Inferior parietal cortex (tissue), 1 donor: ENCODE data around the gene SELENON.

ENCODE experiments used
- DNase-seq: peaks from one replicate; pipeline ENCODE4 v3.0.0-alpha.2; 2016; ENCODE audit errors: extremely low spot score

SELENON gene

DNA sequence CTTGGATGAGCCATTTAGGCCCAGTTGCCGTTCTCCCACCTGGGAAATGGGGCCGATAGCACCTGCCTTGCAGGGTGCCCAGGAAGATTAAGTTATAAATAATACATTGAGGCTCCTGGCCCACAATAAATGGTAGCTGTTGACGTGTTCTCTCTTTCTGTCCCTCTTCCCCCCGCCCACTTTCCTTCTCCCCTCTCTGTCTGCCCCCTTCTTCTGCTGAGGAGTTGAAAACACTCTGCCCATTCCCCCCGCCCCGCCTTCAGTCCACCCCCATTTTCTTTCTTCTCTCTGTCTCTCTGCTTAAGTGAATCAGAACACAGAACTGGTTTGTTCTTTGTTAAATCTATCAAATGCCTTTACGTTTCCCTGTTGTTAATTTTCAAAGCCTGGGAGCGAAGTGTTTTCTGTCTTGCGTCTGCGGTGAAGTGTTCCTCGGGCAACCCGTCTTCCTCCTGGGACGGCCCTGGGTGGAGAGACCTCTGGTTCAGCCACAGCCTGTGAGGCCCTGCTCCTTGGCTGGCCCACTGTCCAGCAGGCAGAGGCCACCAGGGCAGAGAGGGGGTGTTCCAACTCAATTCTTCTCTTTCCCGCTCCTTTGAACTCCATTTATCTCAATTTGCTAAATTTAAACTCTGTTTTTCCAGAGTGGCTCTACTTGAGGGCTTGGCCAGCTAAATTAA is 29.3 kb upstream of the SELENON start:
- DNase-seq = no peak

DNA sequence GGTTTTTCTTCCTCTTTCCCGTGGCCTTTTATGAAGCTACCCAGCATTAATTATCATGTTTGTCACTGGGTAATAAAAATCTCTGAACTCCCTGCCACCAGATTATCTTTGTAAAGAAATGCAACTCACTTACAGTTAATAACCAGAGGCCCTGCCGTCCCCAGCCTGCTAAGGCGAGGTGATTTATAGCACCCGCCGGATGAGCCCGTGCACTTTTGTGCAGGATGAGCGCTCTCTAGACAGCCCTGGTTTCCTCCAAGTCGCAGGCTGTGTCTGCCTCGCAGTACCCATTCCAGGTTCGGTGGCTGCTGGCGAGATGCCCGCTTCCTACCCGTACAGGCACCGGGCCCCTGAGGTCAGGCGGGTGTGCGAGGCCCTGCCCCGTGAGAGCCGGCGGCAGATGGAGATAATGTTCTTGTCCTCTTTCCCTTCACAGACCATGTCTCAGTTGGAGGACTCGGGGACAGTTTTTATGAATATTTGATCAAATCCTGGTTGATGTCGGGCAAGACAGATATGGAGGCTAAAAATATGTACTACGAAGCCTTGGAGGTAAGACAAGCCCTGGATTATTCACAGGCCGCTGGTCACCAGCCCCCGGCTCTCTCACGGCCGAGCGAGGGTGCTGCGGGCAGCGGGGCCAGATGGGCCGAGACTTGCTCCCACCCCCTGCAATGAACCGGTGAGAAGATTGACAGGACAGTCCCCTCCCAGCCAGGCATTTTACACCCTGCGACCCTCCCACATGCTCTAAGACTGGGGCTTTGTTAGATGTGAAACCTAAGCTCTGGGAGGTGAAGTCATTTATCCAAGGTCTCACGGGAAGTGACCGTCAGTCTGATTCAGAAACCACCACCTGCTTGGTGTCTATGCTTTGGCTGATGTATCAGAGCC is 28.5 kb upstream of the SELENON start:
- no peak for DNase-seq

DNA sequence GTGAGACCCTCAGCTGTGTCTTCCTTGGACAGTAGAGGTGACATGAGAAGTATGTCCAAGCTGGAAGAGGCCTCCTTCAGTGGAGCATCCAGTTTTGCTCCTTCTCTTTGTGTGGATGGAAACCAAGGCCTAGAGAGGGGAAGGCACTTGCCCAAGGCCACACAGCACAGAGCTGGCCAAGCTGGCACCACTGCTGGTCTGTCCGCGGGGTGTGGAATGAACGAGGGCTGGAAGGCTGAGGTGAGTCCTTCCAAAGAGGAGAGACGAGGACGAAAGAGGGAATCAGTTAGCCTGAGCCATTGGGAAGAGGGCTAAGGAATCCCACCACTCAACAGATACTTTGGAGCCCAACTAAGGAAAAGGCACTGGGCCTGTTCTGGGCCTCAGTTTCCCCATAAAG is 27.8 kb upstream of the SELENON start:
- no peak for DNase-seq

DNA sequence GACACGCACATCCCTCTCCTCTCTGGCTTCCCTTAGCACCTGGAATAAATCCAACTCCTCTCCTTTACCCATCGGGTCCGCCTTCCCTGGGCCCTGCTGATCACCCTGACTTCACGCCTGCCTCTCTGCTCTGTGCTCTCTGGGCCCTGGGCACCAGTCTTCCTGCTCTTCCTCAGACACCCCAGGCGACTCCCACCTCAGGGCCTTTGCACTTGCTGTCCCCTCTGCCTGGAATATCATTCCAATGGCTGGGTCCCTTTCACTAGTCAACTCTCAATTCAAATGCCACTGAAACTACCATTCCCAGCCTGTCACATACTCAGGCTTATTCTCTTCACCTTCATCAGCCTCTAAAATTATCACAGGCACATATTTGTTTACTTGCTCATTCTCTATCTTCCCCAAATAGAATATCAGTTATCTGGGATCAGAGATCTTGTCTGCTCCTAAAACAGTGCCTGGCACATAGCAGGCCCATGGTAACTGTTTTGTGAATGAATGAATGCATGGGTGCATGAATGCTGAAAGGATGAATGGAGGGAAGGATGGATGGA is 27.2 kb upstream of the SELENON start:
- DNase-seq = no peak

DNA sequence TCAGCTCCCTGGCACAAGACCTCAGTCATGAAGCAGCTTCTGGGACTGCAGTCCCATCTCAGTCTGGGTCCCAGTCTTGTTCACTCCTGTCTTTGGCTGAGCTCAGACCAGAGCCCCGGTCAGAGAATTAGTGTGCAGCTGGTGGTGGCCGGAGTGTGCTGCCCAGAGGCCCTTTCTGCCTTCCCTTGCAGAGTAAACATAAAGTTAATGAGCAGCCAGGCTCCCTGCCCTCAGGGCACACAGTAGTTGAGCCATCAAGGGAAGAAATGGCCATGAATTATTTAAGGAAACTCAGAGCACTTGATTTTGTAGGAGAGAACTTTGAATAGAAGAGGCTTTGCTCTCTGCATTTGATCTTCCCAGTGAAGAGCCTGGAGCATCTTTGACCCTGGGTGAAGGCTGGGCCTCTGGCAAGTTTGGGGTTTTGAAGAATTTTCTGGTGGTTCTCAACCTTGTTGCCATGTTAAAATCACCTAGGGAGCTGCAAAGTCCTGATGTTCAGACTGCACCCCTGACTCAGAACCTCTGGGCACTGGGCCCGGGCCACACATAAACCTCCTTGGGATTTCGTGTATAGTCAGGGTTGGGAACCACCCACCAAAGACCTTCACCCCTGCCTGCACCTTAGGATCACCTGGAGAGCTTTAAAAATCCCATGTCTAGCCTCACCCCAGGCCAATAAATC is 26.4 kb upstream of the SELENON start:
- no peak for DNase-seq

DNA sequence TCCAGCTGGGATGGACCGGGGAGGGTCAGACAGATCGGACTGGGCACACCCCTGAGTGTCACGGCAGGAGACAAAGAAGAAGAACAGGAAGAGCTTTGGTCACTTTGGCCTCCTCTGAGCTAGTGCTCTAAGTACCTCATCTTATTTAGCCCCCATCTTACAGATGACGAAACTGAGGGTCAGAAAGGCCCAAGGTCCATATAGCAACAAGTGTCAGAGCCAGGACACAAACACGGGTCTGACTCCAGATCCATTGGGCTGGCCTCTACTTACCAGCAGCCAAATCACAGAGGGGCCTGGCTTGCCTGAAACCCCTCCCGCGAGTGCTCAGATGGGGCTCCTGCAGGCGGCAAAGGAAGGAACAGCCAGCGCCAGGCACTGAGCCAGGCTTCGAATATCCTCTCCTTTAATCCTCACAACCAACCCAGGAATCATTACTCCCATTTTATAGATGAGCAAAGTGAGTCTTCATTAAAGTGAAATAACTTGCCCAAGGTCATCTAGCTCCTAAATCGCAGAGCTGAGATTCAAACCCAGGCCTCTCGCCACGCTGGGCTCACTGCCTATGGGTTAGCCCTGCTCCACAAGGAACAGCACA is 25.7 kb upstream of the SELENON start:
- no peak for DNase-seq

DNA sequence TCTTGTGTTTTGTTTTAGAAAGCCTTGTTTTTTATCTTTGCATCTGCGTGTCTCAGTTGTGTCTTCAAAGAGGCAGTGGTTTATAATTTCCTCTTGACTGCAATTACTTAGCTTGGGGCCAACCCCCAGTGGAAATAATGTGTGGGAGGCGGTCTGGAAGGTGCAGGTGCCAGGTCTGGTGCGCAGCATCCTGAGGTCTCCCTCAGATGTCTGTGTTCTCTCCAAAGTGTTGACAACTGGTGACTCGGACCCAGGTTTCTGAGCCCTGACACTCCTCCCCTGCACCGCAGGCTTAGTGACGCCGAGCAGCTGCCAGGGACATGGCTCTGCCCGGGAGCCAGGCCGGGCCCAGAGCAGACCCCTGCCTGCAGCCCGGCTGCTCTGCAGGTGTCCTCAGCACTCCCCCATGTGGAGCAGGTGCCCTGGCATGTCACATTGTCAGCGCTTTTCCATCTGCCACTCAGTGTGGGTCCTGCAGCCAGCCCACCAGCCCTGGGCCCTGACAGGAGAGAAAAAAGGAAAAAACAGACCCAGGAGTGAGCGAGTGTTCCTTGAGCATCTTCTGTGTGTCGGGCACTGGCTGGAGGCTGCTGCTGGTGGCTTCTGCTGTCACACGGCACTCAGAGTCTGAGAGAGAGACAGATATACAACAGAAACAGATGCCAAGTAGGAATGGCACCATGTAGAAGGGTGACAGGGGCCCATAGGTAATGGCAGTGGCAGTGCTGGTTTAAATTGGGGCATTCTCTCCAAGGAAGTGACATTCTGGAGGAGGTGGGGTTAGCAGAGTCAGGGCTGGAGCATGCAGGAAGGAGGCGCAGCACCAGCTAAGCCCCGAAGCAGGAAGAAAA is 24.8 kb upstream of the SELENON start:
- DNase-seq = no peak

DNA sequence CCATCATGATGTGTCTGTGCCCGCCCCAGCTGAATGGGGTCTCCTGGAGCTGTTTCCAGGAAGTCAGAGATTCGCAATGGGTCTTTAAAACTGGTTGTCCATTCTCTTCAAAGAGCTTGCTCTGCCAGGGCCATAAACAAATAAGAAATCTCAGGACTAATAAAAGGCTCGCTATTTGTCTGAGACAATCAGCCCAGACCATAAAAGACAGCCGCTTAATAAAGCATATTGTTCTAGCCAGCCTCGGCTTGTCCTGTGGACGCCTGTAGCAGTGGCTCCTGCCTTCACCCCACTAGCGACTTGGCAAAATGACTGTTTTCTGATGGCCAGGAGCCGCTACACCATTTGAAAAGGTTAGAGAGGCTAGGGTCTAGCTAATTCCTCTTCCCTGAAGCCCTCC is 20.6 kb upstream of the SELENON start:
- no peak for DNase-seq

DNA sequence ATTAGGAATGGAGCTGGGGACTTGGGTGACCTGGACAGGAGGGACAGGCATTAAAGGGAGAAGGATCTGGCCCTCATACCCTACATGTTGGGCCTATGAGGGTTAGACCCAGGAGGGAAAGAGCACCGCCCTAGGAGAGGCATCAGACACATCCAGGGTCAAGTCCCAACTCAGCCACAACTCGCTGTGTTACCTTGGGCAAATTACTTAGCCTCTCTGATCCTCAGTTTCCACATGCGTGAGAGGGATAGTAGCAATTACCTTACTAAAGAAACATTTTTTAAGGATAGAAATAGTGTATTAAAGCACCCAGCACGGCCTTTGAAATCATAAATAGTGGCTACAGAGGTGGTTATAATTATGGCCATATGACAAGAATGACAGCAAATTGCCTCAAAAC is 20.1 kb upstream of the SELENON start:
- DNase-seq = no peak

DNA sequence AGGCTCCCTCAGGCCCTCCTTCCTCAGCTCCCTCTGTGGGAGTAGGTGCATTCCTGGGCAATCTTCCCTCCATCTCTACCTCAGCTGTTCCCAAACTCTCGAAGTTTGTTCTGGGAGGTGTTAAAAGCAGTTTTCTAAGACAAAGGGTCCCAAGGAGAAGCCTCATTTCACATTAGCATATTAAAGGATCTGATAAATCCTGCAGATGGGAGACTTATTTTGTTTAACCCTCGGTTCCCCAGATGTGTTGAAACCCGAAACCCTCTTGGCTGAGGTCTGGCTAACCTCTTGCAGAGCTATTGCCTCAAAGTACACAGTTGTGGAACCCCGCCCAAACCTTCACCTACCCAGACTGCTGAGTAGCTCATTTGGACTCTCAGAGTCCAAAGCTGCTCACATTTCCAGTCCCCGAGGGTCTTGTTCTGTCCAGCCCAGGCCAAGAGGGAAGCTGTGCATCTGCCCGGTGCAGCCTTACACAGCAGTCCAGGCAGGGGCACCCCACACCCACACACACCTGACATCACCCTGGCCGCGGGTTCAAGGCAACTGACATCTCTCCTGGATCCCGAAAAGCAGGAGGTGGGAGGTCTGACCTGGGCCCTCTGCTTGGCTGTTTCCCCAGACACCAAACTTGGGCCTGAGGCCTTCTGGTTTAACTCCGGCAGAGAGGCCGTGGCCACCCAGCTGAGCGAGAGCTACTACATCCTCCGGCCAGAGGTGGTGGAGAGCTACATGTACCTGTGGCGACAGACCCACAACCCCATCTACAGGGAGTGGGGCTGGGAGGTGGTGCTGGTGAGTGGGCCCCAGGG is 19.5 kb upstream of the SELENON start:
- DNase-seq = no peak

DNA sequence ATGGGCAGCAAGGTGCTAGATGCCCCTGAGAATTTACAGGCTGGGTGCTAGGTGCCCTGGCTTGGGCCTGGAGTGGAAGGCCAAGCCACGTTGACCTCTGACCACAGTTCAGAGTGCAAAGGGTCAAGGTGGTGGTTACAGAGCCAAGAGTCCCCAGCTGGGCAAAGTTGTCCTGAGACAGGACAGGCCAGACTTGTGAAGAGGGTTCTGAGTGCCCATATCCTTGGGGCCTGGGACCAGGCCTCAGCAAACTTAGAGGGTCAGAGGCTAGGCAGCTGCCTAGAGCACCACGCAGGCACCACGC is 18.9 kb upstream of the SELENON start:
- DNase-seq = no peak

DNA sequence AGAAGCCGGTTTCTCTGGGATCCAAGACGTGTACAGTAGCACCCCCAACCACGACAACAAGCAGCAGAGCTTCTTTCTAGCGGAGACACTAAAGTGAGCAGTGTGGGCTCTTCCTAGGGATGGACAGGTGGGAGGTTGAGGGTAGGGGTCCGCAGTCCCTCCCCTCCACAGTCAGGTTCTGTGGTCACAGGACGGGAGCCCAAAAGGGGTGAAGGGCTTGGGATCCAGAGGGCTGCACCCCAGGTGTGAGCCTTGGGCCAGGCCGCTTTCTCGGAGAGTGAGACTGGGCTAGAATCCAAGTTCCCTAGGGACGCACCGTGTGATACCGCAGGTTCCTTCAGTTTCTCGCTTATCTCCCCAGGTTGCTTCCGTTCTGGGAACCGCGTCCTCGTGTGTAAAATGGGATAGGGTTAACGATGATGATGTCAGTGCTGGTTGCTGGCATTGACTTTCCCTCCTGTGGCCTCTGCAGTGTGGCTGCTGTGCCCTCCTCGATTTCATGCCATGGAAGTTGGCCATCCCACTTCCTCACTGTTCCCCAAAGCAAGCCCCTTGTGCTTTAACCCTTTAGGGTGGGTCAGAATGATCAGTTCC is 17.3 kb upstream of the SELENON start:
- DNase-seq = no peak

DNA sequence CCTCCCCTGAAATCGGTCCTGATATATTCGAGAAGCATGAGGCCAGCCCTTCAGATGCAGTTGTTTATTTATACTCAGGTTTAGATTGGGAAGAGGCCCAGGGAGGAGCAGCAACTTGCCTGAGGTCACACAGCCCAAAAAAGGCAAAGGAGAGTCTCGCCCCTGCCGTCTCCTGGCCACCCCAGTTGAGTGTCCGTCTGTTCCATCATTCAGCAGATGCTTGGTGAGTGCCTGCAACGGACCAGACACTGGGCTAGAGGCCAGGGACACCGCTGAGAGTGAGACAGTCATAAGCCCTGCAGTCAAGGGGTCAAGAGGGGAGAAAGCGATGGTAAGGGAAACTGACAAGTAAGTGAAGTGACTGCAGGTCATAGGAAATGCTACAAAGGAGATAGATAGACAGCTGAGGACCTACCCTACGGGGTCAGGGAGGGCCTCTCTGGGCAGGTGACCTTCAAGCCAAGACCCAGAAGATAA is 15.4 kb upstream of the SELENON start:
- DNase-seq = no peak

DNA sequence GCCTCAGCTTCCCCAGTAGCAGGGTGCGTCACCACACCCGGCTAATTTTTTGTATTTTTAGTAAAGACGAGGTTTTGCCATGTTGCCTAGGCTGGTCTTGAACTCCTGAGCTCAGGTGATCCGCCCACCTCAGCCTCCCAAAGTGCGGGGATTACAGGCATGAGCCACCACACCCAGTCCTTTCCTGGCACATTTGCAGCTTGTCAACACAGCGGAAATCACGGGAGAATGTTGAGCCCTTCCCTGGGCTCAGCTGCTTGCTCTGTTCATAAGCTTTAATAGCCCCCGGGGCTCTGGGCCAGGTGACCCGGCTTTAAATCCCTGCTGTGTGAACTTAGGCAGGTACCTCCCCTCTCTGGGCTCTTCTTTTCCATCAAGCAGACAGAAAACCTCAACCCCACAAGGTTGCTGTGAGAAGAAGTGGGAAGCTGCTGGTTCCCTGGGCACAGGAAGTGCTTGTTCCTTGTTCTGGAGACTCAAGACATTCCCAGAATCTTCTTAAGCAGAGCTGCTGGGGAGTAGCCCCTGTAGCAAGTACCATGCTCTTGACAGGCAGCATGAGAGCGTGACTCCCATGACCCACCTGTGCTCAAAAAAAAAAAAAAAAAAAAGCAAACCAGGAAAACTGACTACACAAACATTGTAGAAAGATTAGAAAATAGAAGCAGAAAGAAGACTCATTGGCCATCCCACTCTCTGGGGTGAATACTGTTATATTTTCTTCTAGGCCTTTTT is 14.5 kb upstream of the SELENON start:
- no peak for DNase-seq

DNA sequence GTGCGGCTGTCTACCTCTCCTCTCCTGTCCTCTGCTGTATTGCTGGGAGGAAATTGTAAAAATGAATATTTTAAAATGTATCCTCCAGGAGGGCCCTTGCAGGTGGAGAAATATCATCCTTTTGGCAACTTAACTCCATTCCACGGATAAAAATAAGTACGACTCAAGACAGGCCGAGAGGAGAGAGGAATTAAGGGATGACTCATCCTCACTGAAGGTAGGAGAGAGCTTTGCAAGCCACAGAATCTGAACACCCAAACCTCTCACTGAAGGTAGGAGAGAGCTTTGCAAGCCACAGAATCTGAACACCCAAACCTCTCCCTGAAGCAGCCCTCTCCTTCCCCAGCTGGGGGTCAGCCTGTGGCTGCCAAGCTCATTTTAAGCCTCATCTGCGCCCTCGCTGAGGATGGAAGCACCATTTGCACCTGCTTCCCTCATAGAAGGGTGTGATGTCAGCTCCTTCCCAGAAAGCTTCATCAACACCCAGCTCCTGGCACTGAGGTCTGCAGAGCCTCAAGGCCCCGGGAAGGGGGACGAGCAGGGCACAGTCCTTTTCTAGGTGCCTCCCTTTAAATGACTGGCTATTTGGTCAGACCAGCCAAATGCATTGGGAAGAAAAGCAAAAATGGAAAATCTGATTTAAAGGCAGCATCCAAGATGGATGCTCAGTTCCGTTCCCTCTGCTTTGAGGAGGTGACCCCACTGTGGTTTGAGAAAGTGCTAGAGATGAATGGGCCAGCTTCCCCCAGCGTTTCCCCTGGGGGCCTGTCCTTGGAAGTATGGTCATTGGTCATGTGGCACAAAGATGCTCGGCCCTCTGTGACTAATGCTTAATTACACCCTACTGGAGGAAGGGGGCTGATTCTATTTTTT is 12.9 kb upstream of the SELENON start:
- no peak for DNase-seq

DNA sequence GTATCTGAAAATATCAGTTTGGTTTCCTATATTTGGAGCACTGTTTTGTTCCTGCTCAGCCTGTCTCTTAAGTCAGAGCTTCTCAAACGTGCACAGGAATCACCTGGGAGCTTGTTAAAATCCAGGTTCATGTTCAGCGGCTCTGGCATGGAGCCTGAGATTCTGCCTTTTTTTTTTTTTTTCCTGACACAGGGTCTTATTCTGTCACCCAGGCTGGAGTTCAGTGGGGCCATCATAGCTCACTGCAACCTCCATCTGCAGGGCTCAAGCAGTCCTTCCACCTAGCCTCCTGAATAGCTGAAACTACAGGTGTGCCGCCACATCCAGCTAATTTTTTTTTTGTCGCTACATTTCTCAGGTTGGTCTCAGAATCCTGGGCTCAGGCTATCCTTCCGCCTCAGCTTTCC is 12.2 kb upstream of the SELENON start:
- no peak for DNase-seq

DNA sequence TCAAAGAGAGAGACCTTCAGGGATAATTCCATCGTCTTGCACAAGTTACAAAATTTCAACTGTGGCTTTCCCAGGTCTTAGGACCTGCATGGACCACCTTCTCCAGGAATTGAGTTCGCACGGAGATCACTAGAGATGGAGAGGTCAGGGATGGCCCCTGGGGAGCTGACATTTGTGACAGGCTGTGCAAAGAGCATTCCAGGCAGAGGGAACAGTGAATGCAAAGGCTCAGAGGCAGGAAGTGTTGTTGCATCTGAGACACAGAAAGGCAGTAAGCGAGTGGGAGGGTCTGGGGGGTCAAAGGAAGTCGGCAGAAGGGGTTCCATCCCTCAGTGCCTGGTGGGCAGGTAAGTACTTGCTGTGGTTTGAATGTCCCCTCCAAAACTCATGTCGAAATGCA is 9.5 kb upstream of the SELENON start:
- no peak for DNase-seq

DNA sequence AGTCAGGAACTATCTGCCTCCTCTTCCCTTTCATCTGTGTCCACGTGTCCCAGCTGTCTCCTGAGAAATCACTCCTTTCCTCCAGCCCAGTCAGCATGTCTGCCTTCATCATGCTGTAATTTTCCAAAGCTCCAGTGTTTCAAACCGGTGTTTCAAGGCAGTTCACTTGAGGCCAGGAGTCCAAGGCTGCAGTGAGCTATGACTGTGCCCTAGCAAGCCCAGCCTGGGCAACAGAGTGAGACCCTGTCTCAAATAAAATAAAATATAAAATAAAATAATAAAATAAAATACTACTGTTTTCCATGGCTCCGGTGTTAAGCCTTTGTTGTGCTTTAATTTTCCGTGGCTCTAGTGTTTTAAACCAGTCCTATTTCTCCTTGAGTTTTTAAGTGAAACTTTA is 7.9 kb upstream of the SELENON start:
- no peak for DNase-seq
